ENCODE measurements around the gene EZR.

DNA sequence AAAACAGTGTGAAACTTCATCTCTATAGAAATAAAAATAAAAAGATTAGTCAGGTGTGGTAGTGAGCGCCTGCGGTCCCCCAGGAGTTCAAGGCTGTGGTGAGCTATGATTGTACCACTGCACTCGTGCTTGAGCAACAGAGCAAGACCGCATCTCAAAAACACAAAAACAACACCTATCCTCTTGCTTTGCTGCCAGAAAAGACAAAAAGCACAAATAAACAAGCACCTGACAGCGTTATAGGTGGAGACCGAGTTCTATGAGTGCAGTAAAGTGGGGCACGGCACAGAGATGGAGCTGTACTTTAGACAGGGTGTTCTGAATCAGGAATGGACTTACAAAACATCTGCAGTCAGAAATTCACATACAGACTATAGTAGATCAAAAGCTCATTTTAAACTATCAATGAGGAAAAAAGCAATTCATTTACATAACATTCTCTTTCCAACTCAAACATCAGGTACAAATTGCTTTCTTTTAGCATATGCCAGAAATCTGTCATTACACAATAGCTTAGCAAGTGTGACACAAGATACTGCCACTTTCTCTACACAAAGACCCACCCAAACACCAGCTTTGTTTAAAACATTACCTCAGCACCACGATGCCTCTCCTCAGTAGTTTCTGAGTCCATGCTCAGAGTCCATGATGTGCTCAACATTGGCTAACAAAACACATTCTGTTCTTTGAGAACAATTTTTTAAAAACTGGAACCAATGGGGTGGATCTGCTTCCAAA lies 10.1 kb downstream of the EZR start:
- TF ChIP-seq POLR2A (IDR thresholded peaks at IDR 0.05; ENCODE audit: low read depth, low read length) (peak; percentile 17; the same call in 1 of the 2 replicates), SPI1 (IDR thresholded peaks at IDR 0.05; ENCODE audit: low read depth, low read length) (no peak), POU2F2 (IDR thresholded peaks at IDR 0.05; ENCODE audit: low read depth, low read length) (no peak)
